AG04449 (cell line): ENCODE results near the gene STAMBP.

ENCODE experiments used
- CTCF ChIA-PET: fragments of 350-600 bp; formaldehyde crosslinking; extraction: SDS; loops from one replicate; lab custom pipeline; 2021; ENCODE audit warnings: antibody characterized with exemption; lab: Yijun Ruan, JAX
- POLR2A ChIA-PET: fragments of 400-600, 350-600 bp; formaldehyde crosslinking; extraction: SDS; loops from one replicate; lab custom pipeline; 2020; ENCODE audit warnings: antibody characterized with exemption, inconsistent platforms; lab: Yijun Ruan, JAX
- DNase-seq: peaks from one replicate; pipeline ENCODE4 v3.0.0-alpha.2; 2010; ENCODE audit warnings: low read depth, low spot score
- H3K4me3 ChIP-seq: 2 replicates; pipeline ENCODE4 v1.5.1; 2011; ENCODE audit warnings: low read depth, mild to moderate bottlenecking, control low read depth, low read length
- TF ChIP-seq, protein P1 (sequence below): IDR thresholded peaks from one replicate; pipeline ENCODE4 v1.5.1; 2011; ENCODE audit warnings: mild to moderate bottlenecking, moderate library complexity, low read length, control low read depth, inconsistent platforms; ENCODE audit not compliant: insufficient read depth; ENCODE audit errors: missing control alignments

The STAMBP gene

DNA sequence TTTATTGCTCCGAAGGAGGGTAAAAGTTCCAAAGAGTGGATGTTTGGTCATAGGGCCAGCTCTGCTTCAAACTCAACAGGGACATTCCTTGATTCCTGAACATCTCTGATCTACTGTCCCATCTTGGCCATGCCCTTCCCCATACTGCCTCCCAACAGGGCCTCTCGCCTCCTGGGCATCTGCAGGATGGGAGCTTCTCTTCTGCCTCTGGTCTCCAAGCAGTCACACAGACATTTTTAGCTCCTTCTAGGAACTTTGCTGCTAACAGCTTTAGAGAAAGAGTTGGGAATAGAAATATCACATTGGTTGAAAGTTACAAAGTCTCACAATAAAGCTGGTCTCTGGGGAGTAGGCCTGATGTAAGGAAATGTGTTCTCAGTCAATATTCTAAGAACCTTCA, 88.5 kb downstream of the STAMBP start:
- TF ChIP-seq, protein P1, sequence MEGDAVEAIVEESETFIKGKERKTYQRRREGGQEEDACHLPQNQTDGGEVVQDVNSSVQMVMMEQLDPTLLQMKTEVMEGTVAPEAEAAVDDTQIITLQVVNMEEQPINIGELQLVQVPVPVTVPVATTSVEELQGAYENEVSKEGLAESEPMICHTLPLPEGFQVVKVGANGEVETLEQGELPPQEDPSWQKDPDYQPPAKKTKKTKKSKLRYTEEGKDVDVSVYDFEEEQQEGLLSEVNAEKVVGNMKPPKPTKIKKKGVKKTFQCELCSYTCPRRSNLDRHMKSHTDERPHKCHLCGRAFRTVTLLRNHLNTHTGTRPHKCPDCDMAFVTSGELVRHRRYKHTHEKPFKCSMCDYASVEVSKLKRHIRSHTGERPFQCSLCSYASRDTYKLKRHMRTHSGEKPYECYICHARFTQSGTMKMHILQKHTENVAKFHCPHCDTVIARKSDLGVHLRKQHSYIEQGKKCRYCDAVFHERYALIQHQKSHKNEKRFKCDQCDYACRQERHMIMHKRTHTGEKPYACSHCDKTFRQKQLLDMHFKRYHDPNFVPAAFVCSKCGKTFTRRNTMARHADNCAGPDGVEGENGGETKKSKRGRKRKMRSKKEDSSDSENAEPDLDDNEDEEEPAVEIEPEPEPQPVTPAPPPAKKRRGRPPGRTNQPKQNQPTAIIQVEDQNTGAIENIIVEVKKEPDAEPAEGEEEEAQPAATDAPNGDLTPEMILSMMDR, result no peak
- ChIA-PET CTCF (no interaction called here), POLR2A (no interaction called here)
- no peak overlapping the region for H3K4me3 ChIP-seq
- no peak for DNase-seq

- TF ChIP-seq, protein P1, result no peak
- no peak for DNase-seq
- no peak overlapping the region for H3K4me3 ChIP-seq
- ChIA-PET CTCF (no interaction called here), POLR2A (no interaction called here)
These were observed 89.0 kb downstream of the STAMBP start for GRCh38 chr2:73917696-73918207.

DNA sequence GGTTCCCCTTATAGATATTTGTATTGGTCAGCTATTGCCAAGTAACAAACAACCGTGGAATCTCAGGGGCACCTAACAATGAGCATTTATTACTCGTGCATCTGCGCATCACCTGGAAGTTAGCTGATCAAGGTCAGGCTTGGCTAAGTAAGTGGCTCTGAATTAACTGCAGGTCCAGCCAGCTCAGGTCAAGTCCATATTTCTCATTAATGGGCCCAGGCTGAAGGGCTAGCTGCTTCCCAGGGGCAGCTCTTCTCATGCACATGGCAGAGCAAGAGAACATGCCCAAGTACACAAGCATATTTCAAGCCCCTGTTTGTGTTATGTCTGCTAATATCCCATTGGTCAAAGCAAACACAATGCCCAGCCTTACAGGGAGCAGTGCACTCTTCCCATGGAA, 90.1 kb downstream of the STAMBP start:
- no peak overlapping the region for H3K4me3 ChIP-seq
- no peak for DNase-seq
- TF ChIP-seq, protein P1, result no peak
- ChIA-PET POLR2A (no interaction called here), CTCF (no interaction called here)

DNA sequence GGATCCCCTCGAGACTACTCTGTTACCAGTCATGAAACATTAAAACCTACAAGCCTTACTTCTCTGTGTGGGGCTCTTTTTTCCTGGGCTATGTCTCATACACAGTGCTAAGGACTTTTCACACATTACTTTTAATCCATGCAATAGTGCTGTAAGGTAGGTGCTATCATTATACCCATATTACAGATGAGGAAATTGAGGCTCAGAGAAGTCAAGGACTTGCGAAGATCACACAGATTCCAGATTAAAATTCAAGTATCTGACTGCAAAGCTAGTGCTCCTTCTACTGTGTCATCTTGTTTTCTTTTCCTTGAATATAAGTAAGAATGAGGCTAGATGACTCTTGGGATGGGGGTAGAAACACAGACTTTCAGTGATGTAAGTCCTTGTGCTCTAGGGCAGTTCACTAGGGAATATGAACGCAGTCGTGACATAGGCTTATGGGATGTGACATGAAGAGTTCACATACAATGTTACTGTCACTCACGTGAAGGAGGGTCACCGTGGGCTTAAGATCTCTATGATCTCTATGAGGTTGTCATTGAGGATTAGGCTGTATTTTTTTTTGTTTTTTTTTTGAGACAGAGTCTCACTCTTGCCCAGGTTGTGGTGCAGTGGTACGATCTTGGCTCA, 91.0 kb downstream of the STAMBP start:
- no peak for DNase-seq
- no peak overlapping the region for H3K4me3 ChIP-seq
- TF ChIP-seq, protein P1, result no peak
- POLR2A ChIA-PET, result no interaction called here
- CTCF ChIA-PET, result no interaction called here

DNA sequence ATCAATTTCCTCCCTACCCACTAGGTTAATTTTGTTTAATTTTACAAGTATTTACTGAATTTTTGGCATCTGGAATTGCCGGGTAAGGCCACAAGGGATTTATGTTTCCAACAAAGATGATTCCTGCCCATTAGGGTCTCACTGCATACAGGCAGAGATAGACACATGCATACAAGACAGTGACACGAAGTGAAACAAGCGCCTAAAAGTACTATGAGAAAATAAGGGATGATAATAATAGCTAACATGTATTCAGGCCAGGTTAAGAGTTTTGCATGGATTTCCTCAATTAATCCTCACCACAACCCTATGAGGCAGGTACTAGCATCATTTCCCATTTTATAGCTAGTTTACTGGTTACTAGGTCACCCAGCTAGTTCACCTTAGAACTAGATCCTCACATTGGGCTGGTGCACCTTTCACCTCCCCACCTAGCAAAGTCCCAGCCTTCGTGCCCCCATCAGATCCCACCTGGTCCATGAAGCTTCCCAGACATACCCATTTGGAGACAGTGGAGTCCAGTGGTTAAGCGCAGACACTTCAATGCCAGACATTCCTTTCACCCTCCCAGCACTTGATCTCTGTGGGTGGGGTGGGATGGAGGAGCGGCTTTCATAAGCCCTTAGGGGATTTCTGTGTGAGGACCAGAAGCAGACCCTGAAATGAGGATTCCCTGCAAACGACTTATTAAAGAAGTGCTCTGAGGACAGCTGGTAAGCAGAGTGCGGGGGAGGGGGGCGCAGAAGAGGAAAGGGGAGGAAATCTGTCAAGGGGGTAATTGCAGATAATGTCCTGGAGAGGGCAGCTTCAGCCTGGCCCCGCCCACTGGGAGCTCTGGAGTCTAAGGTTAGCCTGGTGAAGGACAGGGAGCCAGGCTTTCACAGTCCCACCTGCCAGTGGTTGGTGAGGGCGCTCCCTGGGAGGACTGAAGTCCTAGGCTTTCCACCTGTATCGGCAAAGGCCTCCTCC, 92.1 kb downstream of the STAMBP start:
- H3K4me3 ChIP-seq, result no peak overlapping the region
- TF ChIP-seq, protein P1, result peak; percentile 12
- POLR2A ChIA-PET, result no interaction called here
- no peak for DNase-seq
- CTCF ChIA-PET, result interaction anchor here (0.7 to 1.2 kb wide), 3 partner anchors 10 to 227 kb away, joined by 3 read pairs; partner anchors contain the start of gene BOLA3

GRCh38 chr2:73921581-73921980, 92.8 kb downstream of the STAMBP start:
- H3K4me3 ChIP-seq, result no peak overlapping the region
- POLR2A ChIA-PET, result no interaction called here
- no peak for DNase-seq
- TF ChIP-seq, protein P1, result no peak
- CTCF ChIA-PET, result interaction anchor here (0.7 to 1.2 kb wide), 2 partner anchors 11 to 226 kb away, joined by 3 read pairs; partner anchors contain the start of gene BOLA3
